ENCODE results near the gene ARVCF.

DNA sequence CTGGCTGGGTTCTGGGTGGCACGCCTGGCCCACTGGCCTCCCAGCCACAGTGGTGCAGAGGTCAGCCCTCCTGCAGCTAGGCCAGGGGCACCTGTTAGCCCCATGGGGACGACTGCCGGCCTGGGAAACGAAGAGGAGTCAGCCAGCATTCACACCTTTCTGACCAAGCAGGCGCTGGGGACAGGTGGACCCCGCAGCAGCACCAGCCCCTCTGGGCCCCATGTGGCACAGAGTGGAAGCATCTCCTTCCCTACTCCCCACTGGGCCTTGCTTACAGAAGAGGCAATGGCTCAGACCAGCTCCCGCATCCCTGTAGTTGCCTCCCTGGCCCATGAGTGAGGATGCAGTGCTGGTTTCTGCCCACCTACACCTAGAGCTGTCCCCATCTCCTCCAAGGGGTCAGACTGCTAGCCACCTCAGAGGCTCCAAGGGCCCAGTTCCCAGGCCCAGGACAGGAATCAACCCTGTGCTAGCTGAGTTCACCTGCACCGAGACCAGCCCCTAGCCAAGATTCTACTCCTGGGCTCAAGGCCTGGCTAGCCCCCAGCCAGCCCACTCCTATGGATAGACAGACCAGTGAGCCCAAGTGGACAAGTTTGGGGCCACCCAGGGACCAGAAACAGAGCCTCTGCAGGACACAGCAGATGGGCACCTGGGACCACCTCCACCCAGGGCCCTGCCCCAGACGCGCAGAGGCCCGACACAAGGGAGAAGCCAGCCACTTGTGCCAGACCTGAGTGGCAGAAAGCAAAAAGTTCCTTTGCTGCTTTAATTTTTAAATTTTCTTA, 47.3 kb downstream of the ARVCF start:
- TF ChIP-seq EZH2 (IDR thresholded peaks at IDR 0.05; ENCODE audit: borderline replicate concordance, insufficient read depth, low read length, poor library complexity, severe bottlenecking) (no peak), RAD21 (conservative IDR thresholded peaks at IDR 0.05) (no peak), POLR2AphosphoS5 (IDR thresholded peaks at IDR 0.05) (no peak)
- TF ChIP-seq, protein P1, sequence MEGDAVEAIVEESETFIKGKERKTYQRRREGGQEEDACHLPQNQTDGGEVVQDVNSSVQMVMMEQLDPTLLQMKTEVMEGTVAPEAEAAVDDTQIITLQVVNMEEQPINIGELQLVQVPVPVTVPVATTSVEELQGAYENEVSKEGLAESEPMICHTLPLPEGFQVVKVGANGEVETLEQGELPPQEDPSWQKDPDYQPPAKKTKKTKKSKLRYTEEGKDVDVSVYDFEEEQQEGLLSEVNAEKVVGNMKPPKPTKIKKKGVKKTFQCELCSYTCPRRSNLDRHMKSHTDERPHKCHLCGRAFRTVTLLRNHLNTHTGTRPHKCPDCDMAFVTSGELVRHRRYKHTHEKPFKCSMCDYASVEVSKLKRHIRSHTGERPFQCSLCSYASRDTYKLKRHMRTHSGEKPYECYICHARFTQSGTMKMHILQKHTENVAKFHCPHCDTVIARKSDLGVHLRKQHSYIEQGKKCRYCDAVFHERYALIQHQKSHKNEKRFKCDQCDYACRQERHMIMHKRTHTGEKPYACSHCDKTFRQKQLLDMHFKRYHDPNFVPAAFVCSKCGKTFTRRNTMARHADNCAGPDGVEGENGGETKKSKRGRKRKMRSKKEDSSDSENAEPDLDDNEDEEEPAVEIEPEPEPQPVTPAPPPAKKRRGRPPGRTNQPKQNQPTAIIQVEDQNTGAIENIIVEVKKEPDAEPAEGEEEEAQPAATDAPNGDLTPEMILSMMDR (IDR thresholded peaks at IDR 0.05; ENCODE audit: poor library complexity, severe bottlenecking): no peak

All from neural cell (in vitro differentiated cells).